Measurements from ENCODE around the gene ARMC7. TPM values are rescaled to one million over a fixed set of nuclear protein-coding genes. Genes with fewer than 3 reads are reported as not detected.

The ARMC7 gene
- total and polyA plus RNA-seq, 2 of the 4 experiments (the other 2 are of a cell fraction) = 1.8 to 6.9 TPM

GRCh38 chr17:75133001-75133400, 23.2 kb downstream of the ARMC7 start:
- DNase-seq = no peak
- H3K27ac ChIP-seq (ENCODE audit: insufficient read depth, low read length) = no peak overlapping the region
- H3K27me3 ChIP-seq (ENCODE audit: control insufficient read depth, insufficient read depth, low read length) = no peaks in the 10 kb centered on the region
- H2AFZ ChIP-seq (replicated peaks; ENCODE audit: low read length, poor library complexity) = no peak overlapping the region
- H3K4me3 ChIP-seq (ENCODE audit: insufficient read depth, low read depth, low read length) = no peak overlapping the region
- H4K20me1 ChIP-seq (ENCODE audit: insufficient read depth, low read length) = peaks cover 8% of the 10 kb centered on the region; the same call in 1 of the 2 replicates
- H3K4me2 ChIP-seq (ENCODE audit: low read depth, low read length) = no peak overlapping the region
- CTCF ChIA-PET = interaction anchor here (1.6 kb wide), 1 partner anchor 55 kb away, joined by 4 read pairs; no protein-coding TSS in a partner anchor
- no peak overlapping the region for H2BK15ac ChIP-seq (ENCODE audit: low read depth, low read length)
- no peak overlapping the region for H4K5ac ChIP-seq (ENCODE audit: low read depth, low read length)
- no peak overlapping the region for H3K14ac ChIP-seq (replicated peaks; ENCODE audit: low read depth, low read length)
- H2BK5ac ChIP-seq (ENCODE audit: low read depth, low read length, poor library complexity, severe bottlenecking) = no peak overlapping the region
- no peak overlapping the region for H3K18ac ChIP-seq (ENCODE audit: low read depth, low read length)
- no peak for TF ChIP-seq RCOR1 (IDR thresholded peaks at IDR 0.05; ENCODE audit: insufficient replicate concordance, low read length)
- TF ChIP-seq RFX5 (IDR thresholded peaks at IDR 0.05; ENCODE audit: low read depth, low read length) = no peak
- TF ChIP-seq POLR2A (IDR thresholded peaks at IDR 0.05; ENCODE audit: low read depth, low read length) = no peak
- no peak for TF ChIP-seq NFE2L2 (IDR thresholded peaks at IDR 0.05; ENCODE audit: low read depth, low read length)
- no peak for TF ChIP-seq CTCF (conservative IDR thresholded peaks at IDR 0.05; ENCODE audit: low read depth, low read length)
- TF ChIP-seq CEBPB (IDR thresholded peaks at IDR 0.05; ENCODE audit: low read depth, low read length) = no peak
- no peak for TF ChIP-seq SMC3 (IDR thresholded peaks at IDR 0.05; ENCODE audit: low read depth, low read length)
- no peak for TF ChIP-seq MXI1 (IDR thresholded peaks at IDR 0.05; ENCODE audit: borderline replicate concordance, low read depth, low read length)
- TF ChIP-seq, protein P1, sequence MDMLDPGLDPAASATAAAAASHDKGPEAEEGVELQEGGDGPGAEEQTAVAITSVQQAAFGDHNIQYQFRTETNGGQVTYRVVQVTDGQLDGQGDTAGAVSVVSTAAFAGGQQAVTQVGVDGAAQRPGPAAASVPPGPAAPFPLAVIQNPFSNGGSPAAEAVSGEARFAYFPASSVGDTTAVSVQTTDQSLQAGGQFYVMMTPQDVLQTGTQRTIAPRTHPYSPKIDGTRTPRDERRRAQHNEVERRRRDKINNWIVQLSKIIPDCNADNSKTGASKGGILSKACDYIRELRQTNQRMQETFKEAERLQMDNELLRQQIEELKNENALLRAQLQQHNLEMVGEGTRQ (IDR thresholded peaks at IDR 0.05; ENCODE audit: low read depth, low read length) = no peak
- no peak for TF ChIP-seq RAD21 (IDR thresholded peaks at IDR 0.05; ENCODE audit: low read length)
- TF ChIP-seq MAZ (IDR thresholded peaks at IDR 0.05; ENCODE audit: borderline replicate concordance, low read depth, low read length) = no peak
- TF ChIP-seq, protein P2, sequence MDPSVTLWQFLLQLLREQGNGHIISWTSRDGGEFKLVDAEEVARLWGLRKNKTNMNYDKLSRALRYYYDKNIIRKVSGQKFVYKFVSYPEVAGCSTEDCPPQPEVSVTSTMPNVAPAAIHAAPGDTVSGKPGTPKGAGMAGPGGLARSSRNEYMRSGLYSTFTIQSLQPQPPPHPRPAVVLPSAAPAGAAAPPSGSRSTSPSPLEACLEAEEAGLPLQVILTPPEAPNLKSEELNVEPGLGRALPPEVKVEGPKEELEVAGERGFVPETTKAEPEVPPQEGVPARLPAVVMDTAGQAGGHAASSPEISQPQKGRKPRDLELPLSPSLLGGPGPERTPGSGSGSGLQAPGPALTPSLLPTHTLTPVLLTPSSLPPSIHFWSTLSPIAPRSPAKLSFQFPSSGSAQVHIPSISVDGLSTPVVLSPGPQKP (IDR thresholded peaks at IDR 0.05; ENCODE audit: borderline replicate concordance, low read depth, low read length) = no peak
- no peak for TF ChIP-seq CHD1 (IDR thresholded peaks at IDR 0.05; ENCODE audit: low read depth, low read length)
- TF ChIP-seq FOS (IDR thresholded peaks at IDR 0.05; ENCODE audit: low read depth, low read length) = no peak
- no peak overlapping the region for H2BK20ac ChIP-seq (ENCODE audit: low read depth, low read length)
- H3K79me1 ChIP-seq (ENCODE audit: low read depth in 1 of 2, low read length in 2 of 2) = peaks cover 20 to 60% of the 10 kb centered on the region in 2 experiments
- H3K56ac ChIP-seq (ENCODE audit: extremely low read depth, insufficient read depth, low read length) = no peak overlapping the region
- peak overlapping the region; percentile 65 for H2AK9ac ChIP-seq (replicated peaks; ENCODE audit: low read depth, low read length, poor library complexity)
- H3K36me3 ChIP-seq (ENCODE audit: control insufficient read depth, insufficient read depth, low read length) = peaks cover 23% of the 10 kb centered on the region
- WGBS, 2 experiments (ENCODE audit: extremely low coverage in 2 of 2, insufficient read length in 1 of 2) = no CpG with 5 or more reads among the region's 3 CpGs
- no peak overlapping the region for H4K91ac ChIP-seq (ENCODE audit: insufficient read depth, low read depth, low read length)
- intact Hi-C loops (cut with micrococcal nuclease) = no loop called here
- H3K4me1 ChIP-seq (ENCODE audit: control insufficient read depth, insufficient read depth, low read length) = no peaks in the 10 kb centered on the region; the same call in 1 of the 2 replicates
- no peak overlapping the region for H2AK5ac ChIP-seq (ENCODE audit: low read depth, low read length)
- POLR2A ChIA-PET (ENCODE audit: unreplicated experiment) = interaction anchor here (0.7 kb wide), 1 partner anchor 84 kb away, joined by 16 read pairs; no protein-coding TSS in a partner anchor
- H3K4ac ChIP-seq (ENCODE audit: low read depth, low read length) = no peak overlapping the region
- no peak overlapping the region for H2BK120ac ChIP-seq (ENCODE audit: low read depth, low read length)
- no peak overlapping the region for H3K9ac ChIP-seq (ENCODE audit: low read depth, low read length)
- H3K9me1 ChIP-seq (ENCODE audit: insufficient read depth, low read length) = peaks cover 9% of the 10 kb centered on the region; the same call in 1 of the 2 replicates
- H3K23ac ChIP-seq (ENCODE audit: low read depth, low read length) = peak overlapping the region; percentile 61
- no peaks in the 10 kb centered on the region for H3K9me3 ChIP-seq (ENCODE audit: control insufficient read depth, insufficient read depth, low read length)
- in situ Hi-C loops (cut with MboI; ENCODE audit: low sequenced_read_pairs) = no loop called here
- H4K8ac ChIP-seq (ENCODE audit: low read depth in 2 of 2, low read length in 2 of 2) = no peak overlapping the region
- no peak for ATAC-seq (ENCODE audit: low read depth)
- dilution Hi-C loops (cut with HindIII; ENCODE audit: low sequenced_read_pairs, unreplicated experiment) = no loop called here
- no TSS peak for BruUV-seq (replicated peaks)
